Smooth muscle cell of the brain vasculature (primary cell): ENCODE measurements around the gene RPA3.

Experiments
- DNase-seq: peaks from one replicate; pipeline ENCODE4 v3.0.0-alpha.2; 2012; ENCODE audit warnings: low read depth, low spot score

The RPA3 gene

GRCh38 chr7:7718492-7718891 is at the start of gene RPA3:
TSS of gene RPA3 (minus strand) at chr7:7718607. CDS start at chr7:7640418, 78,189 bp downstream.
- no peak for DNase-seq

DNA sequence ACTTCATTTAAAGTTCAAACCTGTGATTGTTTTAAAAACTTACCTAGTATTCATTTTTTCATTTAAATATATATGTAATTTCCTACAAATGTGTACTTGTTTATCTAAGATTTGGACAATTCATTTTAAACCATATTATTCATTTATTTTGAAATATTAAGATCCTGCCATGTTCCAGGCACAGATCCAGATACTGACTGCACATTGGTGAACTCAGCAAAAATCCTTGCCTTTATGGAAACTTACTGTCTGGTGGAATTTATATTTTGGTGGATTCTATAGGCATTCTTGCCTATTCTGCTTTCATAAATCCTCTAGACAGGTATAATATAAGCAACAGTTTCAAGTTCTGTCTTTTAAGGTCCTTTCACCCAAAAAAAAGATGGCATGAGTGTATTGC is 48.3 kb upstream of the RPA3 start:
- no peak for DNase-seq

DNA sequence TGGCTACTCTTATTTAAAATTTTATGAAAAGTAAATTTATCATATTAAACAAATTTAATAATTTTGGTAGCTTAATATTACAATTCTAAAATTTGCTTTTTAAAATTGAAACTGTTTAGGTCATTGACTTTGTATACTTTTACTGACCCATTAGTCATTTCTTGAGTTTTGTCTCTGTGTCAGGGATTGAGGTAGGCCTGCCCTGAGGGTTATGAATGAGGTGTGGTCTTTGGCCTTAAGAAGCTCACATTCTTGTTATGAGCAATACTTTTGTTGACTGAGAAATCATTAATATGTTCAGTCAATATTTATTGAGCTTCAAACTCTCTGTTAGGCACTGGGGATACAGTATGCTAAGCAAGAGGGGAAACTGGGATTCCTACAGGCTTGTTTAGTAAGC is 47.0 kb upstream of the RPA3 start:
- DNase-seq = no peak

GRCh38 chr7:7764520-7765396 is 46.4 kb upstream of the RPA3 start:
- no peak for DNase-seq

DNA sequence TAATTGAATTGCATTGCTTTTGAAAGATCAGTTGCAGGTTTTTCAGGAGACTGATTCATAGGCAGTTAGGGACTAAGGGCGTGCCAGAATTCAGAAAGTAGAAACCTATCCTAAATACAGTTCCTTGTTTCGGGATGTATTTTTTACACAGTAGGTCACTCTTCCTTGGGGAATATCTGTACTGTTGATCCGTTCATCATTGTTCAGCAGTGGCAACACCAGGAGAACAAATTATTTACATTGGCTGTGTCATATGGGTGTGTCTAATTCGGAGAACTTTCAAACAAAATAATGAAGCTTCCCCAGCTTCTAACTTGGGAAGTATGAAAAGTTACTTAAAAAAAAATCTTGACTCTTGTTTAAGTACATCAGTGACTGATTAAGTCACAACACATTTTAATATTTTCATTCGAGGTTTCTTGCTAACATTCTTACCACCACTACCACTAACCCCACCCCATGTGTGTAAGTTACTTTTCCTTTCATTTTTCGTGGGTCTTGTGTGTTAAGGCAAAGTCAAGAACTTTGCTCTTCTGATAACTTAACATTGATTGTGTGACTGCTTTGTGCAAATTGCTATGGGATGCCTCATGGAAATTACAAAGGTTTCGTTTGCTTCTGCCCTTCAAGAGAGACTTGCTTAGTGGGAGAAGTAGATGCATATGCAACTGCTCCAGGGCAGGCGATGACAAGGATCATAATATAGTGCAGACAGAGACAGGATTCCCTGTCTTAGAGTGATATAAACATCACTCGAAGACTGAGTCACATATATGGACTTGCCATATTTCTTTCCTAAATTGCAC is 43.8 kb upstream of the RPA3 start:
- no peak for DNase-seq

GRCh38 chr7:7761340-7761973 is 43.0 kb upstream of the RPA3 start:
- DNase-seq = peak; percentile 47

- no peak for DNase-seq
These were observed 39.2 kb upstream of the RPA3 start for GRCh38 chr7:7757576-7757975.

DNA sequence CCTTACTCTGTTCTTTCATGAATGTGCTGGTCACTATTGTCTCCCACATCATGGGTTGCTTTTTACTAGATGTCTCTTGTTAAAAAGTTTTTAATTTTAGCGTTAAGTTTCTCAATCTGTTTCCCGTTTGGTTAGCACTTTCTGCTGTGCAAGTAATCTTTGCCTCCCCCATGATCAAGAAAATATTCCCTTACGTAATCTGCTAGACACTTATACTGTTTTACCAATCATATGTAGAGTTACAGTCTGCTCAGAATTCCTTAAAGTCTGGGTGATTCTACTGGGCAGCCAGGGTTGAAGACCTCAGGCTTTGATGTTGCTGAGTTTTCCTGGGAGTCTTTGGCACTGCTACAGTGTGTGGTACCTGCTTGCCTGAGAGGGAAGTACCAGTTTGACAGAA is 38.2 kb upstream of the RPA3 start:
- DNase-seq = no peak

DNA sequence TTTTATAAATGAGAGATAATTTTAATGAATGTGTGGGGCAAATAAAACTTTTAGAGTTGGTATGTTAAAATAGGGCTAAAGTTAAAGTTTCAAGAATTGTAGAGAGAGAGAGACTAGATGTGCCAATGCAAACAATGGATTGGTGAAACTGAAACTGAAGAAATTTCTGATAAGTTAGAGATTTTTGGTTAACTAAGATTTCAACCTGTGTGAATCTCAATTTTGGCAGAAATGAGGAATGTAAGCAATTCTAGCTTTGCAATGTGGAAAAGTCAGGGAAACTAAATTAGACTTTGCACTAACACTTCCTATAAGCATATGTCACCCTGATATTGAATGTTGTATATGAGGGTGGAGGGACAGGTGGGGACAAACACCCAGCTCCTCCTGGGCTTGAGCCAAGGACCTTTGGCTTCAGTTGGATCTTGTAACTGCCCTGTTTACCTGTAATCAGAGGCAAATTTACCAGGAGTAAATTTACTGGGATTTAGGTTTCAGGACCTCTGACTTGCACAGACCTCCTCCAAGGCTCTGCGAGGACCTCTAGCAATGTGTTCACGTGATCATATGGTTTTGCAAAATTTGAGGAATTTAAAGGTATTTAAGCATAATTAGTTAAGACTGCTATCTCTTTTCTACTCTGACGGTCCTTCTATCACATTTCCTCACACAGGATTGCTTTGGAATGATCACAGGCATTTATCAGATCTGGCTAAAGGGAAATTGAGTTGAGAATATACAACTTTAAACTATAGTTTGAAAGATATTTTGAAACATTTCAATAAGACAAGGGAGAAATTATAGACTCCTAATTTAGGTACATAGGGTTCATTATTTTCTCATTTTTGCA is 33.1 kb upstream of the RPA3 start:
- DNase-seq = no peak

GRCh38 chr7:7750571-7751242 is 32.3 kb upstream of the RPA3 start:
- no peak for DNase-seq

DNA sequence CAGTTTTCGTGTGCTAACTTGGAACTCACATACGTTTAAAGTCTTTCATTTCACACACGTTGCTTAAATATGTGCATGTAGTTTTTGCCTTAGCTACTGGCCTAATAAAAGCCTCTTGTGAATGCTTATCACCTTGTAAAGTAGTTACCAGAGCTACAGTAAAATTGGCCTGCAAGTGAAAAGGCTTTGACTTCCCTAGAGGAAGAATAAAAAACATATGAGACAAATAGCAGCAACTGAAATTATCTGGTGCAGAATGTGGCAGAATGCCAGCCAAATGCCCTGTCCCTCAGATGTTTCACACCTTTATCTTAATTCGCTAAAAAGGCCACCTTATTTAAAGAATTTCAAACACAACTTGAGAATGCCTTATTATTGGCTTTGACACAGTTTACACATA is 28.1 kb upstream of the RPA3 start:
- no peak for DNase-seq

GRCh38 chr7:7745966-7746365 is 27.6 kb upstream of the RPA3 start:
- no peak for DNase-seq

DNA sequence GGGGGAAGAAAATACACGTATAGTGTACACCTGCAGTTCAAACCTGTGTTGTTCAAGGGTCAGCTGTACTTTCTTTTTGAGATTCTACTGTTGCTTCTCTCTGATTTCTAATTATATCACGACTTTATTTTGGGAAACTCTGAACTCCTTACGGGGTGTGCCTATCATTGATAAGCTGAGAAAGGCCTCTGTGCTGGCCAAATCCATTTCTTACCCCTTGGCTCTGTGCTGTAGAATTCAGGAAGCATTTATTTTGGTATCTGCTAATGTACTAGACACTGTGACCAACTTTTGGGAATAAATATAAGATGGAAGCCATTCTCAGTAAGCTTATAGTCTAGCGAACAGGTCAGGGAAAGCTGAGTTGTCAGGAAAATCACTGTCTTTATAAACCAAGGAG is 26.9 kb upstream of the RPA3 start:
- no peak for DNase-seq

GRCh38 chr7:7742223-7742622 is 23.8 kb upstream of the RPA3 start:
- no peak for DNase-seq

GRCh38 chr7:7740037-7740355 is 21.6 kb upstream of the RPA3 start:
- no peak for DNase-seq

- no peak for DNase-seq
These were observed 21.0 kb upstream of the RPA3 start for GRCh38 chr7:7739204-7740036.

DNA sequence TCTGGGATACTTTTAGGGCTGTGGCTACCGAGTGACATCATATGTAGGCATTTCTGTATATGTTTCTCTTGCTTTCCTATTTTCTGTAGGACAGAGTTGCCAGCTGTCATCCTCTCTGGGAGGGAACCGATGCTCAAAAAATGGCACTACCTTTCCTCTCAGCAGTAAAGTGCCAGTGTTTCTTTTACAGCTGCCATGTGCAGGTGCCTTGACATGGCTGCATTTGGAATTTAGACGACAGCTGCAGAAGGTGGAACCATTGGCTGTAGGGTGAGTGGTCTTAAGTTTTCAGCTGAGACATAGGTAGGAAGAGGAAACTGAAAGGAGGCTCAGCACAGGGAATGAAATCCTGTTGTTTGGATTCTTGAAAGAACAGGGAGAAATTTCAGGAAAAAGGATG is 20.2 kb upstream of the RPA3 start:
- no peak for DNase-seq

DNA sequence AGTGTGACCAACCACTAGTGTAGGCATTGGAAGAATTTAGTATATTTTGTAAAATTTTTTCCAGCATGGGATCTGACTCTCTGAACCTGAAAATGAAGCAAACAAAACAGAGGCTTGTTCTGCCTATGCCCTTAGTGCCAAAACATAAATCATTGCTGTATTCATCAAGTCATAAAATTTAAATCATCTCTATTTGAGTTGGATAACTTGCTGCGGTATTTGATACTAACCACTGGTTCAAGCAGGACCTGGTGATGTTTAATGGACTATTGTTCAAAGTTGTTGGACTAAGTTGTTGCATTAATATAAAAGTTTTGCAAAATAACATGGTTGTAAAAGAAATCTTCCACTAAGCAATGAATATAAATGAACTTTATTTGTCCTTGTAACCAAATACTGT is 19.8 kb upstream of the RPA3 start:
- DNase-seq = no peak

DNA sequence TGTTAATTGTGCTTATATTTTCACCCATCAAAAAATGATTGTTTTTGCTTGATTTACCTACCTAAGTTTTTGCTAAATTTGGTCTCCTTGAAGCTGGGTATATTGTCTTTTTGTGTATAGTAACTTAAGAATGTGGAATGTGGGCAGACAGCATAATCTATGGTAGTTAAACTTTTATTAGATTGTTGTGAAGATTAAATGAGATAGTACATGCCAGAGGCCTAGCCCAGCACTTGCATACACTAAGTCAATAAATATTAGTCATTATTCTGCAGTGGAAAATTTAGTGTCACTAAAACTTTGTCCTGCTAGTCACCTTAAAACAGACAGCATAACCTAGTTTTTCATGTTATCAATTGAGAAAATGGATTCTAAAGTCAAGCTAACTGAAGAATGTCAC is 19.3 kb upstream of the RPA3 start:
- no peak for DNase-seq

GRCh38 chr7:7736671-7737070 is 18.3 kb upstream of the RPA3 start:
- no peak for DNase-seq
